ENCODE measurements around the gene GNAI2. TPM values are rescaled to one million over a fixed set of nuclear protein-coding genes. Genes with fewer than 3 reads are reported as not detected.
"Not testable (repeated sequence)": the region's sequence is repeated elsewhere in the genome, so short reads cannot be mapped to it uniquely, and the experiment has no call there.

GNAI2 gene
- total RNA-seq, 1 donor from 2014 or later, result 97.0 TPM

- DNase-seq (ENCODE audit: low spot score in 2 of 2) (no peak), FAIRE-seq (no peak)
These were observed 14.4 kb upstream of the GNAI2 start for GRCh38 chr3:50221411-50222168.

GRCh38 chr3:50222169-50222528, 13.9 kb upstream of the GNAI2 start:
- no peak for FAIRE-seq

GRCh38 chr3:50224639-50225038, 11.4 kb upstream of the GNAI2 start:
- DNase-seq (ENCODE audit: low spot score in 2 of 2) (no peak), FAIRE-seq (no peak)

More at GRCh38 chr3:50222169-50222528, 13.9 kb upstream of the GNAI2 start:
- DNase-seq (ENCODE audit: low spot score in 2 of 2), result no peak

GRCh38 chr3:50226888-50227389, 9.1 kb upstream of the GNAI2 start:
- DNase-seq (ENCODE audit: low spot score in 2 of 2) (no peak), FAIRE-seq (no peak)

- no peak for FAIRE-seq
These were observed 8.4 kb upstream of the GNAI2 start for GRCh38 chr3:50227390-50228183.

GRCh38 chr3:50228184-50228763, 7.7 kb upstream of the GNAI2 start:
- FAIRE-seq; DNase-seq (ENCODE audit: low spot score in 2 of 2): not testable (repeated sequence)

More at GRCh38 chr3:50227390-50228183, 8.4 kb upstream of the GNAI2 start:
- DNase-seq (ENCODE audit: low spot score in 2 of 2), result peak; percentile 91 to 94

- no peak for DNase-seq (ENCODE audit: low spot score in 2 of 2)
- no peak for FAIRE-seq
These were observed 6.5 kb upstream of the GNAI2 start for GRCh38 chr3:50229490-50229889.

GRCh38 chr3:50230104-50230793, 5.8 kb upstream of the GNAI2 start:
- FAIRE-seq (no peak), DNase-seq (ENCODE audit: low spot score in 2 of 2) (no peak)

- FAIRE-seq (no peak), DNase-seq (ENCODE audit: low spot score in 2 of 2) (no peak)
These were observed 5.2 kb upstream of the GNAI2 start for GRCh38 chr3:50230794-50231125.

- DNase-seq (ENCODE audit: low spot score in 2 of 2), result no peak
- no peak for FAIRE-seq
These were observed 4.4 kb upstream of the GNAI2 start for GRCh38 chr3:50231581-50231980.

- FAIRE-seq (no peak), DNase-seq (ENCODE audit: low spot score in 2 of 2) (no peak)
These were observed 3.7 kb upstream of the GNAI2 start for GRCh38 chr3:50232303-50232702.

GRCh38 chr3:50233176-50233575, 2.8 kb upstream of the GNAI2 start:
- DNase-seq (ENCODE audit: low spot score in 2 of 2), result no peak
- no peak for FAIRE-seq

GRCh38 chr3:50236484-50237132, 604 bp downstream of the GNAI2 start:
- DNase-seq (ENCODE audit: low spot score in 2 of 2) (no peak), FAIRE-seq (no peak)

- no peak for FAIRE-seq
- DNase-seq (ENCODE audit: low spot score in 2 of 2), result no peak
These were observed 1.2 kb downstream of the GNAI2 start for GRCh38 chr3:50237133-50237651.

- DNase-seq (ENCODE audit: low spot score in 2 of 2), result peak; percentile 68 to 76
- no peak for FAIRE-seq
These were observed 1.9 kb downstream of the GNAI2 start for GRCh38 chr3:50237754-50238548.

GRCh38 chr3:50238549-50239026, 2.6 kb downstream of the GNAI2 start:
- FAIRE-seq (no peak), DNase-seq (ENCODE audit: low spot score in 2 of 2) (peak; percentile 68 to 75)

GRCh38 chr3:50239649-50240048, 3.6 kb downstream of the GNAI2 start:
- no peak for DNase-seq (ENCODE audit: low spot score in 2 of 2)
- FAIRE-seq, result no peak

GRCh38 chr3:50241163-50241562, 5.2 kb downstream of the GNAI2 start:
- DNase-seq (ENCODE audit: low spot score in 2 of 2) (no peak), FAIRE-seq (no peak)

Measured in frontal cortex (tissue), 4 donors.